Activated naive CD4-positive, alpha-beta T cell treated with anti-CD3 and anti-CD28 coated beads for 36 hours (primary cell): ENCODE data around the gene FUBP3. TPM values are rescaled to one million over a fixed set of nuclear protein-coding genes. Genes with fewer than 3 reads are reported as not detected.
A peak's percentile ranks its signal among the peaks of the same experiment; 100 is the strongest.
"Not testable (repeated sequence)": the region's sequence is repeated elsewhere in the genome, so short reads cannot be mapped to it uniquely, and the experiment has no call there.

Experiments used
- CTCF ChIA-PET: fragments of 350-600 bp; sonication (Branson Sonifier 250); formaldehyde crosslinking; loops from one replicate; lab custom pipeline; 2021; ENCODE audit warnings: antibody characterized with exemption; lab: Charles Lee
- DNase-seq: peaks from one replicate; pipeline ENCODE4 v3.0.0-alpha.2; 2020
- H3K27ac Mint-ChIP-seq: one replicate; pipeline ENCODE4 v1.8.0; 2021; ENCODE audit warnings: mild to moderate bottlenecking, mixed read lengths
- H3K27me3 Mint-ChIP-seq: one replicate; pipeline ENCODE4 v1.8.0; 2021; ENCODE audit warnings: low read depth, mixed read lengths
- H3K36me3 Mint-ChIP-seq: one replicate; pipeline ENCODE4 v1.8.0; 2021; ENCODE audit warnings: low read depth, mixed read lengths
- H3K4me1 Mint-ChIP-seq: one replicate; pipeline ENCODE4 v1.8.0; 2021; ENCODE audit warnings: low read depth, mixed read lengths
- H3K4me3 Mint-ChIP-seq: one replicate; pipeline ENCODE4 v1.8.0; 2021; ENCODE audit warnings: mild to moderate bottlenecking, moderate library complexity, mixed read lengths
- H3K9me3 Mint-ChIP-seq: one replicate; pipeline ENCODE4 v1.8.0; 2021; ENCODE audit warnings: mixed read lengths
- intact Hi-C: fragments of 100-400 bp; cut with micrococcal nuclease; formaldehyde crosslinking; loops from one replicate; pipeline ENCODE4 v1.15.1; 2023
- total RNA-seq, 2 experiments: library from RNA; stranded (reverse); gene quantifications; one replicate each; pipeline ENCODE4 v1.2.3, GENCODE V29; 2021

The FUBP3 gene
- total RNA-seq, 2 experiments from 2014 or later = 29.8 to 32.8 TPM

- no peaks in the 10 kb centered on the region for H3K36me3 Mint-ChIP-seq
- DNase-seq = no peak
- intact Hi-C loops = no loop called here
These were observed 36.0 kb upstream of the FUBP3 start for GRCh38 chr9:130543368-130543767.

GRCh38 chr9:130543859-130544258 is 35.5 kb upstream of the FUBP3 start:
- no peaks in the 10 kb centered on the region for H3K9me3 Mint-ChIP-seq
- intact Hi-C loops = no loop called here
- no peak for DNase-seq
- no peak overlapping the region for H3K4me3 Mint-ChIP-seq
- CTCF ChIA-PET = interaction anchor here (0.6 kb wide), 1 partner anchor 592 kb away, joined by 4 read pairs; no protein-coding TSS in a partner anchor
- no peaks in the 10 kb centered on the region for H3K4me1 Mint-ChIP-seq
- H3K36me3 Mint-ChIP-seq = no peaks in the 10 kb centered on the region
- H3K27ac Mint-ChIP-seq = no peak overlapping the region
- peaks cover 23% of the 10 kb centered on the region for H3K27me3 Mint-ChIP-seq

More at GRCh38 chr9:130543368-130543767, 36.0 kb upstream of the FUBP3 start:
- Mint-ChIP-seq H3K4me3 (no peak overlapping the region), H3K4me1 (no peaks in the 10 kb centered on the region), H3K27me3 (peaks cover 28% of the 10 kb centered on the region), H3K27ac (peak overlapping the region; percentile 7), H3K9me3 (no peaks in the 10 kb centered on the region)
- CTCF ChIA-PET = no interaction called here

DNA sequence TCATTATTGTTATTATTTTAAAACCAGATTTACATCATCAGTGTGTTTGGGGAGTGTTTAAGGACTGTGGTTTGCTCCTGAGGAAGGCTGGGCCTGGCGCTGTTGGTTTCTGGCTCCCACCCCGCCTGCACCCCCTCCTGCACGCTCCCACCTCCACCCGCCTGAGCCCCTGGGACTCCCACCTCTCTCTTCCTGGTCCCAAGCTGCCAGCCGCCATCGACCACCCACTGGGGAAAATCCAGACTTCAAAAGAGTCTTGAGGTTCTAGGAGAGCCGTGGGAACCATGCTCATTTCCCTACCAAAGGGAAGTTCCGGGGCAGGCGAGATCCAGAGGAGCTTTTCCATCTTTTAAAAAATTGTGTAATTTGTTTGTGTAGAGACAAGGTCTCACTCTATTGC is 35.0 kb upstream of the FUBP3 start:
- intact Hi-C loops = no loop called here
- H3K4me1 Mint-ChIP-seq = no peaks in the 10 kb centered on the region
- no peak for DNase-seq
- no peaks in the 10 kb centered on the region for H3K36me3 Mint-ChIP-seq
- H3K9me3 Mint-ChIP-seq = peaks cover 4% of the 10 kb centered on the region
- CTCF ChIA-PET = interaction anchor here (0.6 kb wide), 1 partner anchor 592 kb away, joined by 4 read pairs; no protein-coding TSS in a partner anchor
- H3K27ac Mint-ChIP-seq = no peak overlapping the region
- H3K27me3 Mint-ChIP-seq = peaks cover 22% of the 10 kb centered on the region
- no peak overlapping the region for H3K4me3 Mint-ChIP-seq

GRCh38 chr9:130548103-130548502 is 31.3 kb upstream of the FUBP3 start:
- Mint-ChIP-seq H3K36me3 (no peaks in the 10 kb centered on the region), H3K27ac (no peak overlapping the region), H3K27me3 (peaks cover 2% of the 10 kb centered on the region), H3K9me3 (peaks cover 6% of the 10 kb centered on the region), H3K4me1 (no peaks in the 10 kb centered on the region), H3K4me3 (no peak overlapping the region)
- no peak for DNase-seq
- CTCF ChIA-PET = no interaction called here
- intact Hi-C loops = no loop called here

GRCh38 chr9:130549093-130549735 is 30.2 kb upstream of the FUBP3 start:
- no peak overlapping the region for H3K27ac Mint-ChIP-seq
- CTCF ChIA-PET = interaction anchor here (0.6 kb wide), 1 partner anchor 14 kb away, joined by 3 read pairs; no protein-coding TSS in a partner anchor
- intact Hi-C loops = no loop called here
- no peaks in the 10 kb centered on the region for H3K36me3 Mint-ChIP-seq
- no peaks in the 10 kb centered on the region for H3K4me1 Mint-ChIP-seq
- H3K9me3 Mint-ChIP-seq = peaks cover 6% of the 10 kb centered on the region
- DNase-seq = no peak
- H3K27me3 Mint-ChIP-seq = peaks cover 2% of the 10 kb centered on the region
- no peak overlapping the region for H3K4me3 Mint-ChIP-seq

GRCh38 chr9:130554606-130555005 is 24.8 kb upstream of the FUBP3 start:
- H3K4me1 Mint-ChIP-seq = no peaks in the 10 kb centered on the region
- no peak overlapping the region for H3K27ac Mint-ChIP-seq
- intact Hi-C loops = no loop called here
- no peak overlapping the region for H3K4me3 Mint-ChIP-seq
- no peaks in the 10 kb centered on the region for H3K36me3 Mint-ChIP-seq
- peaks cover 6% of the 10 kb centered on the region for H3K27me3 Mint-ChIP-seq
- DNase-seq = no peak
- H3K9me3 Mint-ChIP-seq = peaks cover 2% of the 10 kb centered on the region
- CTCF ChIA-PET = no interaction called here

- no peak for DNase-seq
- Mint-ChIP-seq H3K4me3 (no peak overlapping the region), H3K9me3 (no peaks in the 10 kb centered on the region), H3K36me3 (no peaks in the 10 kb centered on the region), H3K4me1 (no peaks in the 10 kb centered on the region), H3K27me3 (peaks cover 6% of the 10 kb centered on the region), H3K27ac (no peak overlapping the region)
- CTCF ChIA-PET = interaction anchor here (0.6 kb wide), 1 partner anchor 20 kb away, joined by 3 read pairs; no protein-coding TSS in a partner anchor
- intact Hi-C loops = no loop called here
These were observed 24.3 kb upstream of the FUBP3 start for GRCh38 chr9:130555061-130555460.

- Mint-ChIP-seq H3K9me3 (no peaks in the 10 kb centered on the region), H3K4me3 (no peak overlapping the region)
- CTCF ChIA-PET = no interaction called here
These were observed 23.4 kb upstream of the FUBP3 start for GRCh38 chr9:130555968-130556367.

GRCh38 chr9:130556396-130557076 is 22.8 kb upstream of the FUBP3 start:
- no peaks in the 10 kb centered on the region for H3K9me3 Mint-ChIP-seq
- H3K4me1 Mint-ChIP-seq = no peaks in the 10 kb centered on the region
- no peak overlapping the region for H3K4me3 Mint-ChIP-seq
- no peak overlapping the region for H3K27ac Mint-ChIP-seq
- H3K36me3 Mint-ChIP-seq = no peaks in the 10 kb centered on the region
- H3K27me3 Mint-ChIP-seq = peaks cover 9% of the 10 kb centered on the region
- intact Hi-C loops = no loop called here
- CTCF ChIA-PET = interaction anchor here (0.8 kb wide), 1 partner anchor 13 kb away, joined by 3 read pairs; no protein-coding TSS in a partner anchor
- DNase-seq = no peak

More at GRCh38 chr9:130555968-130556367, 23.4 kb upstream of the FUBP3 start:
- Mint-ChIP-seq H3K36me3 (no peaks in the 10 kb centered on the region), H3K4me1 (no peaks in the 10 kb centered on the region), H3K27ac (no peak overlapping the region), H3K27me3 (peaks cover 9% of the 10 kb centered on the region)
- DNase-seq = no peak
- intact Hi-C loops = no loop called here

GRCh38 chr9:130557077-130557468 is 22.3 kb upstream of the FUBP3 start:
- CTCF ChIA-PET = interaction anchor here (0.8 kb wide), 1 partner anchor 12 kb away, joined by 3 read pairs; no protein-coding TSS in a partner anchor
- H3K36me3 Mint-ChIP-seq = no peaks in the 10 kb centered on the region
- peaks cover 6% of the 10 kb centered on the region for H3K27me3 Mint-ChIP-seq
- no peaks in the 10 kb centered on the region for H3K4me1 Mint-ChIP-seq
- no peak overlapping the region for H3K27ac Mint-ChIP-seq
- H3K4me3 Mint-ChIP-seq = no peak overlapping the region
- no peak for DNase-seq
- intact Hi-C loops = no loop called here
- H3K9me3 Mint-ChIP-seq = no peaks in the 10 kb centered on the region

DNA sequence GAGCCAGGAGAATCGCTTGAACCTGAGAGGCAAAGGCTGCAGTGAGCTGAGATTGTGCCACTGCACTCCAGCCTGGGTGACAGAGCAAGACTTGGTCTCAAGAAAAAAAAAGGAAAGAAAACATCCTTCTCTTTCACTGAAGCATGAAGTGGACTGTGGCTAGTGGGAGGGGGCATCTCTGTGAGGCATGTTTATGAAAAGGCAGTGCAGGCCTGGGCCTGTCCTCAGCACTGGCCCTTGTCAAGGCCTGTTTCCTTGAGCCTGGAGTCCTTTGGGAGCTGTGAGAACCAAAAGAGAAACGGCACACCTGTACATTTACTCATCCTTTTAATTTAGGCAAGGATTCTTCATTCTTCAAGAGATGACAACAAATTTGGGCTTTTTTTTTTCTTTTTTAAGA is 18.3 kb upstream of the FUBP3 start:
- Mint-ChIP-seq H3K27ac (no peak overlapping the region), H3K36me3 (no peaks in the 10 kb centered on the region), H3K4me1 (no peaks in the 10 kb centered on the region), H3K4me3 (no peak overlapping the region), H3K27me3 (peaks cover 6% of the 10 kb centered on the region), H3K9me3 (no peaks in the 10 kb centered on the region)
- intact Hi-C loops = no loop called here
- CTCF ChIA-PET = no interaction called here
- no peak for DNase-seq

DNA sequence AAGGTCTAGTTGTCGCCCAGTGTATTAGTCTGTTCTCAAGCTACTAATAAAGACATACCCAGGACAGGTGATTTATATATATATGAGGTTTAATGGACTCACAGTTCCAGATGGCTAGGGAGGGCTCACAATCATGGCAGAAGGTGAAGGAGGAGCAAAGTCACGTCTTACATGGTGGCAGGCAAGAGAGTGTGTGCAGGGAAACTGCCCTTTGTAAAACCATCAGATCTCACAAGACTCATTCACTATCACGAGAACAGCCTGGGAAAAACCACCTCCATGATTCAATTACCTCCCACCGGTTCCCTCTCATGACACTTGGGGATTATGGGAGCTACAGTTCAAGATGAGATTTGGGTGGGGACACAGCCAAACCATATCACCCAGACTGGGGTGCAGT is 16.9 kb upstream of the FUBP3 start:
- H3K4me1 Mint-ChIP-seq, H3K36me3 Mint-ChIP-seq, DNase-seq, H3K27me3 Mint-ChIP-seq, H3K27ac Mint-ChIP-seq, CTCF ChIA-PET, intact Hi-C loops, H3K4me3 Mint-ChIP-seq, H3K9me3 Mint-ChIP-seq: not testable (repeated sequence)

- CTCF ChIA-PET = no interaction called here
These were observed 15.6 kb upstream of the FUBP3 start for GRCh38 chr9:130563797-130564196.

More at GRCh38 chr9:130563797-130564196, 15.6 kb upstream of the FUBP3 start:
- peaks cover 4% of the 10 kb centered on the region for H3K27me3 Mint-ChIP-seq
- no peaks in the 10 kb centered on the region for H3K36me3 Mint-ChIP-seq
- no peaks in the 10 kb centered on the region for H3K4me1 Mint-ChIP-seq
- intact Hi-C loops = no loop called here
- H3K4me3 Mint-ChIP-seq = no peak overlapping the region
- no peaks in the 10 kb centered on the region for H3K9me3 Mint-ChIP-seq
- H3K27ac Mint-ChIP-seq = no peak overlapping the region
- DNase-seq = no peak
